Measurements from ENCODE around the gene OGT.
"Not testable (repeated sequence)": the region's sequence is repeated elsewhere in the genome, so short reads cannot be mapped to it uniquely, and the experiment has no call there.

Gene OGT

DNA sequence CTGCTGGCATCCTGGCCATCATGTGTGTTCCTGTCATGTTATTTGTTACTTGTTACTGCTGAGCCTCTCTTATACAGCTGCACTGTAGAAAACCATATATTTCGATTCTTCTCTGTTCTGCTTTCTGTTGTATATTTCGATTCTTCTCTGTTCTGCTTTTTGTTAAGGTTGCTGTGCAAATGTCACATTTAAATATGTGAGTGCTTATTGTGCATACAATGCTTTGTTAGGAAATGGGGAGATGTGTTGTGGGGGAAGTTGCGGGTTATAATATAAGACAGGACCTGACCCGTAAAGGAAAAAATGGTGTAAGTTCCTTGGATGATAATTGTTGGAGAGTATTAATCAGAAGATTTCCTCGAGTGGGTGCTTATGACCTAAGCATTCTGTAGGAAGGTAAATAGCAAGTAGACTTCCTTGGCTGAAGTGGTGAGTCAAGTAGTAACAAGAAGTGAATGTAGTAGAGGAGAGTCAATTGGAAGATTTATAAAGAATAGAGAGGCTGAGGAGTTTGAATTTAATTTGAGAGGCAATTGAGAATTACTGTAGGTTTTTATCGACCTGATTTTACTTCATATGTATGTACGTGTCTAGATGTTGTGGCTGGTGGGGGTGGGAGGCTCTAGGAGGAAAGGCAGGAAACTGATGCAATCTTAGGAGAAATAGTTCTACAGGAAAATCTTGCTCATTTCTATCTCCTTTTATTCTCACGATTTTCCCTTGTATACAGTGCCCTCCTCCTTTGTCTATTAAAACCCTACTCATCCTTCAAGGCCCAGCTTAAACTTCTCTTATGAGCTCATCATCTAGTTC lies 8.5 kb downstream of the OGT start:
- DNase-seq, result no peak

DNA sequence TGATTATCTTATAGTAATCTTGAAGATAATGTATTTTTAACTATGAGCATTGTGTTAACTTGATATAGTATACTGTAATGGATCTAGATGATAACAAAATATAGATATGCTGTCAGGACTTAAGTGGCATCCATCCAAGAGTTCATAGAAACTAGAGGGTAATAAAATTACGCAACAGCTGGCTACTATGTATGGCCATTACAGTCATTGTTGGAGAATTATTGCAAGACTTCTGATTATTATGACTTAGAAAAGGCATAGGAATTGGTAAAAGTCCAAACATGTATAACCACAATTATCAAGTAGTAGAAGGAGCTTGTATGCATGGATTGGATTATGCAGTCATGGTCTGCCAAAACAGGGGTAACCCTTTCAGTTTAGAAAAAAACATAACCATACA lies 9.5 kb downstream of the OGT start:
- no peak for DNase-seq

DNA sequence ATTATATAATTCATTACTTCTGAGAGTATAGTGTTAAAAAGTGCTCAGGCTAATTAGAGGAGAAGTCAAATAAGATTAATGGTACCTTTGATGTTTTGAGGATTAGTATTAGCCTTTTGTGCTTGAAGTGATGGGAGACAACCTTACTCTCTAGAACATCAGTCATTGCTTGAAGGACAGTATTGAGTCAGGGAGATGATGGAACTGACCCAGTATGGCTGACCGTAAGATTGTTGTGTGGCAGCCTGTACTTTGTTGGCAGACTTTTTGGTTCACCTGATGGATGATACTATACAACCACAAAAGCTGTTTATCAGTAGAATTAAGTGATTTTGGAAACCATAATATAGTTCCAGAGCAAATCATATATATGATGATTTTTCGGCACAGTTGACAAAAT lies 9.9 kb downstream of the OGT start:
- DNase-seq, result no peak

DNA sequence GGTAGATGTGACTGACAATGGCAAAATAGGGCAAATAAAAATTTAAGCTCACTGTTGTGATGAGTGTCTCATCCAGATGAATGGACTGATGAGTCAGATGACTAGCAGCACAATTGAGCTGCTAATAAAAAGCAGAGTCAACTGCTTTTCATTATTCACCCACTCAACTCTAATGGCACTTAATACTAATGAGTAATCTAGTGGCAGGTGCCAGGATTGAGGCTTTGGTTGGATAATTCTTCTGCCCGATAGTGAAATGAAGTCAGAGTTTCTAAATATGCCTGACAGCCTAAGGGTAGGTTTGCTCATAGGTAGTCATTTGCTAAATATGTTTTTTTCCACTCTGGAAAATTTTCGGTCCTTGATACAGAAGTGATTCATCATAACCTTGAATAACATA lies 10.4 kb downstream of the OGT start:
- no peak for DNase-seq

DNA sequence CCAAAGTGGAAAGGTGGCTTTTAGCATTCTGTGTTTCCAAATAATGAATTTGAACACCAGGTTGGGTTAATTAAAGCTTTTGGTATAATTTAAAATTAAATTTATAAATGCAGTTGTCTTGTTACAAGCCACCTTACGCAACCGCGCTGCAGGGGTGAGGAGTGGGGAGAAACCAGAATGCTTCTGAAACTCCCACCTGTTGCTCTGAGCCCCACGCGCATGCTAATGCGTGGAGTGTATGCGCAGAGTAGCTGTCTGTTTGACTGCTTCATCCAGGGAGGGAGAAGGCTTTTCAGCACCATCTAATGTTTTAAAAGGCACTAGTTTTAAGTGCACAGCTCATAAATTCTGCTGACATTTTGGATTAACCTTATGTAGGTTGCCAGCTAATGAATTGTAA lies 12.5 kb downstream of the OGT start:
- no peak for DNase-seq

DNA sequence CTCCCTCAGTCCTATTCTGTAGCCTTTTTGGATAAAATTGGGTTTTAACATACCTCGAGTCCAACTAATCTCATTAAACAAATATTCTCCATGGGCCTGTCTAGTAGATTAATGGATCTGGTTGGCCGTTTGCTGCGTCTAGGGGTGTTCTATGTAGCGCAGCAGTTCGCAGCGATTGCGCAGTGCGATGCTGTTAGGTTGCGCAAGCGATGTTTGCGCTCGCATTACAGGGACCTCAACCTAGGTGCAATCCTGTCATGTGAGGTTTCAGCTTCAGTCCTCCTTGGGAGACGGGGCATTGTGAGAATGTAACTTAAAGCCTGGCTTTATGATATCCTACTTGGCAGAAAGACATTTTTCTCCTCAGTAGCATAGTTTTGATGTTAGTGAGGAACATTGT lies 14.0 kb downstream of the OGT start:
- no peak for DNase-seq

DNA sequence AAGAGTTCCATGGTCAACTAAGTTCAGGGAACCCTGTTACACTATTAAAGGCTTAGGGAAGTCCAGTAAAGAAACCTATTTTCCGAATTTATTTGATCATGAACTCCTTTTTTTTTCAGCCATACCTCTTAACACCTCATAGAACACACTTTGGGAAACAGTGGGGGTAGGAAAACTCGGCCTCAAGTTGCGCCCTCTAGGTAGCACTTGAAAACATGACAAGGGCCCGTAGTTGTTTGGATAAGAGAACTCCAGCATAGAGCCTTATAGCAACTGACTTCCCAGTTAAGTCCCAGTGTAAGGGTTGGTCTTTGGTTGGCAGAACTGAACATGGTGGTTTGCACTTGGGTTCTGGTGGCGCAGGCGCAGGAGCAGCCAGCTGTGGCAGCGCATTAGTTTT lies 14.4 kb downstream of the OGT start:
- DNase-seq, result no peak

DNA sequence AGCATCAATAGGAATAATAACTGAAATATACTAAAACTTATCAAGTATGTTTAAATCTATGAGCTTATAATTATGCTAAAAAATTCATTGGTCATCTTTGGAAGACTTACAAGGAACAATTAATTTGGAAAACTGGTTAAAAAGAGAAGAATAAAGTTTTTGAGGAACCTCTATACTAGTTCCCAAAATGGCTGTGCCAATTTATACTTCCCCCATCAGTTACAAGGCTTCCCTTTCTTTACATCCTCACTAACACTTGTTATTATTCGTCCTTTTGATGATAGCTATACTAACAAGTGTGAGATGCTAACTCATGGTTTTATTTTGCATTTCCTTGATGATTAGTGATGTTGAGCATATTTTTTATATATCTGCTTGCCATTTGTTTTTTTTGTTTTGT lies 17.1 kb downstream of the OGT start:
- no peak for DNase-seq

DNA sequence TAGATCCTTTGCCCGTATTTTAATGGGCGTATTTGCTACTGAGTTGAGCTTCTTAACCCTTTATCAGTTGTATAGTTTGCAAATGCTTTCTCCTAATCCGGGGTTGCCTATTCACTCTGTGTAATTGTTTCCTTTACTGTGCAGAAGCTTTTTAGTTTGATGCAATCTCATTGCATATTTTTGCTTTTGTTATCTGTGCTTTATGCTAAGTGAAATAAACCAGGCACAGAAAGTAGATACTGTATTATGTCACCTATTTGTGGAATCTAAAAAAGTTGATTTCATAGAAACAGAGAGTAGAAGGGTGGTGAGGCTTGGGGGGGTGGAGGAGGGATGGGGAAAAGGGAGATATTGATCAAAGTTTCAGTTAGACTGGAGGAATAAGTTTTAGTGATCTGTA lies 17.7 kb downstream of the OGT start:
- DNase-seq, result no peak

DNA sequence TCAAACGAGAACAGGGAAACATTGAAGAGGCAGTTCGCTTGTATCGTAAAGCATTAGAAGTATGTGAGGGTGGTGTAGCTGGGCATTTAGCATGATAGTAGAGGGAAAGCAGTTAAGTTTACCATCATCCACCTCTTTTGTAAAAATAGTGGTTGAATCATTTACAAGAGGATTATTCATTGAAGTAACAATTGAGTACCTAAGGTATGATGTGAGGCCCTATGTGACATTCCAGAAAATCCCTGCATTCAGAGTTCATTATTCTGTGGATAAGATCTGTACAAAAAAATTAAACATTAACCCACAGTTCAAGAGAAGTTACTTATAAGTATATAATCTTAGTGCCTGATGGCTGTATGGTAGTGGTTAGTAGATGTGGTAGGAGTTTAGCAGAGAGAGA lies 23.1 kb downstream of the OGT start:
- DNase-seq, result no peak

DNA sequence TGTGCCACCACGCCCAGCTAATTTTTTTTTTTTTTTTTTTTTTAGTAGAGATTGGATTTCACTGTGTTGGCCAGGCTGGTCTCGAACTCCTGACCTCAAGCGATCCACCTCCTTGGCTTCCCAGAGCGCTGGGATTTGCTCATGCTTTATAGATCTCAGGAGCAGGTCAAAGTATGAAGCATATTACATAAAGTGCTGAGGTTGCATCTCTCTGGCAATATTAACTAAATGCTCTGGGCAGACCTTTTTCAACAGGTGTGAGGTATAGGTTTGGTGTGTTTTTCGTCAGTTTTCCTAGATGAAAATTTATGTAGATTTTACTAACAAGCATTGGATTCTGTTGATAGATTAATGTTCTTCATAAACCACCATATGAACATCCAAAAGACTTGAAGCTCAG lies 26.0 kb downstream of the OGT start:
- no peak for DNase-seq

DNA sequence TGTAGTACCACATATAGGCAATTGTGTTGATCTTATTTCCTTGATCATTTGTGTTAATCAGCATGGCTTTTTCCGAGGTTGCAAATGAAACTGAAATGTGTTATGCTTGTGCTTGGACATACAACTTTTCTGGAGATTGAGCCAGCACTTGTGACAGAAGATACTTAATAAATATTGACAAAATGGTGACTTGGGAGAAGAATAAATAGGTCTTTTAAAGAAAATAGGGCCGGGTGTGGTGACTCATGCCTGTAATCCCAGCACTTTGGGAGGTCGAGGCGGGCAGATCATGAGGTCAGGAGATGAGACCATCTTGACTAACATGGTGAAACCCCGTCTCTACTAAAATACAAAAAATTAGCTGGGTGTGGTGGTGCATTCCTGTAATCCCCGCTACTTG lies 26.9 kb downstream of the OGT start:
- not testable (repeated sequence) for DNase-seq

DNA sequence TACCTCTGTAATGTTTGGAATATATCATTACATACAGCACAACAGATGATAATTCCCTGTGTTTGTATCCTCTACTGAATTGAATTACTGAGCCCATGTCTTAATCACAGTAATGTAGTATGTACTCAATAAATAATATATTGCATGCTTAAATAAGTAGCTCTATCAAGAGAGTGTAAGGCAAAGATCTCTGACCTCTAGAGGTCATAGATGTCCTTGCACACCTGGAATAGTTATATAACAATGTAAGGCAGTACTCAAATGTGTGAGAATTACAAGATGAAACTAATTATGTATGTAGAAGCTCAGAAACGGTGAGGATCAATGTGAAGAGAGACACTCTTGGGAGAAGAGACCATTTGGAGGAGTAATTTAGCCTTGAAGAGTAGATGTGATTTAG lies 31.0 kb downstream of the OGT start:
- DNase-seq, result no peak

DNA sequence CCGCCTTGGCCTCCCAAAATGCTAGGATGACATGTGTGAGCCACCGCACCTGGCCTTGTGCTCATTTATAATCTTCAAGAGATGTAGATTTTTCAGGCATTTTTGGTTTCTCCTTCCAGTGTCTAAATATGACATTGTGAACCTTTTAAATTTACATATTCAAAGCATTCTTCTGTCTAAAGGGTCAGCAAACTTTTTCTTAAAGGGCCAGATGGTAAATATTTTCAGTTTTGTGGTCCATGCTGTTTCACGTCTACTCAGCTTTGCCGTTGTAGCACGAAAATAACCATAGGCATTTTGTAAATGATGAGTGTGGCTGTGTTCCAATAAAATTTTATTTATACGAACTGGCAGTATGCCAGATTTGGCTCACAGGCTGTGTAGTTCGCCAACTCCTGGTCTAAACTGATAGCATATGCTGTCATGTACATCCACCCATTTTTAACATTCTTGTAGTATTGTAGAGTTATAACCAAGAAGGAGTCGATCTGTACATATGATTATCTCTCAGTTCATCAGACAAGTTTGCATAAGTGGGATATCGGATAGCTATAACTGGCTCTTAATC lies 32.7 kb downstream of the OGT start:
- DNase-seq, result no peak

DNA sequence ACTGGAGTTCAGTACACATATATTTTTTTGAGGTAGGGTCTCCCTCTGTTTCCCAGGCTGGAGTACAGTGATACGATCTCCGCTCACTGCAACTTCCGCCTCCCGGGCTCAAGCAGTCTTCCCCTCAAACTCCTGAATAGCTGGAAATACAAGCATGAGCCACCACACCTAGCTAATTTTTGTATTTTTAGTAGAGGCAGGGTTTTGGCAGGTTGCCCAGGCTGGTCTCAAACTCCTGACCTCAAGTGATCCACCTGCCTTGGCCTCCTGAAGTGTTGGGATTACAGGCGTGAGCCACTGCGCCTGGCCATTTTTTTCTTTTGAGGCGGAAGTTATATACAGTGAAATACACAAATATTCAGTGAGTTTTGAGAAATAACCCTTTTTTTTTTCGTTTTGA lies 38.5 kb downstream of the OGT start:
- not testable (repeated sequence) for DNase-seq

DNA sequence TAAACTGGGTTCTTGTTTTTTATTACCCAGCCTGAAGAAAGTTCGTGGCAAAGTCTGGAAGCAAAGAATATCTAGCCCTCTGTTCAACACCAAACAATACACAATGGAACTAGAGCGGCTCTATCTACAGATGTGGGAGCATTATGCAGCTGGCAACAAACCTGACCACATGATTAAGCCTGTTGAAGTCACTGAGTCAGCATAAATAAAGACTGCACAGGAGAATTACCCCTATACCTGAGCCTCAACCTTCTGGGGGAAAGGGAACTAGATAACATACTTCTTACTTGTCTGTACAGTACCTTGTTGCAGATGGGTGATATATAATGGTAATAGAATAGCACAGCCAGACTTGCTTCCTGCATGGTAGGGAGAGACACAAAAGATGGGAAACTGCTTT lies 40.7 kb downstream of the OGT start:
- no peak for DNase-seq

DNA sequence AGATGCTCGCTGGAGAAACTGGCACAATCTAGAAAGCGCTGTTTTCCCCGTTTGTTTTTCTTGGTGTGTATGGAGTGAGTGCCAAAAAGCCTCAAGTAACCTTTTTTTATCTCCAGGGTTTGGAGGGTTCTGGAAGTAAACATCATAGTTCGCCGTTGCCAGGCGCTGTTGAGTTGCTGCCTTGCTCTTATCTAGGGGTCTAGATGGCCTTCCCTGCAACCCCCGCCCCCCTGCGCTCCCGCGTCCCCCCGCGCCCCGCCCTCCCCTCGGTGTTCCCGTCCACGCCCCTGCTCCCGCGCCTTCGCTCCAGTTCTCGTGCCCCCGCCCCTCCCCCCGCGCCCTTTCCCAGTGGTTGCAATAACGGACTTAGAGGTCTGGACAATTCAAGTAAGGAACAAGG lies 44.8 kb downstream of the OGT start:
- DNase-seq, result no peak

DNA sequence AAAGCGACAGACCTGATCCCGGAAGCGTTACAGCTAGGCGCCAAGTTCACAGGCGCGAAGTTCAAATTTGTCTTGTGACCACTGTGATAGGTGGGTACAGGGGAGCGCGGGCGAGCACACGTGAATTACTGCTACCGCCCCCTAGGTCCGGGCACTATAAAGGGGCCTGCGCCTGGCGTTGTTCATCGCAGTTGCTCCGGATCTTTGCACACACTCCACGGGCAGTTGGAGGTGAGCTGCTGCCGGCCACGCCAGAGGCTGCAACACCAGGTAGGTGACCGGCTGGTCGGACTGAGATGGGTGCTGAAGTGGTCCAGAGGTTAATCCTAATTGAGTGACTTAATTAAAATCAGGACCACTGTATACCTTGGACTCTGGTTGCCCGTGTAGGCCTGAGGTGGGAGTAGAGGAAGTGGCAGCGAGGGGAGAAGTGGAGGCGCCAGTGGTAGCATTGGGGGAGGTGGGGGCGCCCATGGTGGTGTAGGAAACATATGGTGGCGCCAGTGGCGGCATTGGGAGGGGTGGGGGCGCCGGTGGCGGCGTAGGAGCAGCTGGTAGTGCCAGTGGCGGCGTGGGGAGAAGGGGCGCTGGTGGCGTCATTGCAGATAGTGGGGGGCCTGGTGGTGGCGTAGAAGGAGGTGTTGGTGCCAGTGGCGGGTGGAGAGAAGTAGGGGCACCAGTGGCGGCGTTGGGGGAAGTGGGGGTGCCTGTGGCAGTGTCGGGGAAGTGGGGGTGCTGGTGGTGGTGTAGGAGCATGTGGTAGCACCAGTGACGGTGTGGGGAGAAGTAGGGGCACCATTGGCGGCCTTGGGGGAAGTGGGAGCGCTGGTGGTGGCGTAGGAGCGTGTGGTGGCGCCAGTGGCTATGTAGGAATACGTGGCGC lies 45.6 kb downstream of the OGT start, which contains the start of gene GCNA:
Gene GCNA (plus strand): TSS at position 185 of the 883 bp plus-strand sequence. CDS start 2,385 bp downstream, outside the sequence.
- no peak for DNase-seq

DNA sequence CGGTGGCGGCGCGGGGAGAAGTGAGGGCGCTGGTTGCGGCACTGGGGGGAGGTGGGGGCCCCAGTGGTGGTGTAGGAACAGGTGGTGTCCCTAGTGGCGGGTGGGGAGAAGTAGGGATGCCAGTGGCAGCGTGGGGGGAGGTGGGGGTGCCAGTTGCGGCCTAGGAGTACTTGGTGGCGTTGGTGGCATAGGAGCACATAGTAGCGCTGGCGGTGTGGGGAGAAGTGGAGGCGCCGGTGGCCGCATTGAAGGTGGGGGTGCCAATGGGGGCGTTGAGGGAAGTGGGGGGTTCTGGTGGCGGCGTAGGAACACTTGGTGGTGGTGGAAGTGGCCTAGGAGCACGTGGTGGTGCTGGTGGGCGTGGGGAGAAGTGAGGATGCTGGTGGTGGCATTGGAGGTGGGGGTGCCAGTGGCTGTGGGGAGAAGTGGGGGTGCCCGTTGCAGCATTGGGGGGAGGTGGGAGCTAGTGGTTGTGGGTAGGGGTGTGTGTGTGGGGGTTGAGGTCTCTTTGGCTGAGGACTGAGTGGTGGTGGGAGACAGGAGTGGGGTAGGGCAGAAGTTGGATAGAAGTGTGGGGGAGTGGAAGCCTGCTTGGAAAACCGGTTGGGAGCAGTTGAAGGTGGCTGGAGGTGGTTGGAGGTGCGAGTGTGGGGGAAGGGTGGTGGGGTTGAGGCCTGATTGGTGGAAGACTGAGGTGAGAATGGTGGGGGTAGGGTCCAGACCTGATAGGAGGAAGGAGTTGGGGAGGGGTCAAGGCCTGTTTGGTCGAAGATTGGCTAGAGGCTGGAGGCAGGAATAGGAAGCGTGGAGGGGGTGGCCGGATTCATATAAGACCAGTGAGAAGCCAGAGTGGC lies 46.5 kb downstream of the OGT start:
- DNase-seq, result no peak

DNA sequence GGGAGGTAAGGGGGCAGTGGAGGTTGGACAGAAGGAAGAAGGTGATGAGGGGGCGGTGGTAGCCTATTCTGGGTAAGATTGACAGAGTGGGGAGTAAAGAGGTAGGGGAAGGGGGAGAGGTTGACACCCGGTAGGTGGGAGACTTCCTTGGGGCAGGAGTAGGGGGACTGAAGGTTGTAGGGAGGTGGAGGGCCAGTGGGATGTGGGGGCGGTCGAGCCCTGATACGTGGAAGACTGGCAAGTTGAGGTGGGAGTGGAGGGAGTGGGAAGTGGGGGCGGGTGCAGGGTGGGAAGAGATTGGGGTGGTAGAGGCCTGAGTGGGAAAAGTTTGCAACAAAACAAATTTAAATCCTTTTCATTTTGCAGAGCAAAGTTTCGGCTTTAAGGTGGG lies 47.1 kb downstream of the OGT start:
- DNase-seq, result no peak

DNA sequence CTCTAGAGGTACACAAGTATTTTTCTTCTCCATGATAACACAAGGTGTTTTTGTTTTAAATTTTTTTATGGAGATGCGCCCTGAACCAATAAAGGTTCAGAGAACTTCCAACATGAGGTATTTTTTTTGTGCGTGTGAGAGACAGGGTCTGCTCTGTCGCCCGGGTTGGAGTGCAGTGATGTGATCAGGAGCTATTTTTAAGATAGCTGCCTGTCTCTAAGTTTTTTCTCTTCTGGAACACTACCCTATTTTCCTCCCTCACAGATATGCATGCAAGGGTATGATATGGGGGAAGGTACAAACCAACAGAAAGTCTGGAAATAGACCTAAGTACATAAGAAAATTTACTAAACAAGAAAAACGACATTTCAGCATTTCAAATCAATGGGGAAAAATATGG lies 48.3 kb downstream of the OGT start:
- DNase-seq, result no peak

DNA sequence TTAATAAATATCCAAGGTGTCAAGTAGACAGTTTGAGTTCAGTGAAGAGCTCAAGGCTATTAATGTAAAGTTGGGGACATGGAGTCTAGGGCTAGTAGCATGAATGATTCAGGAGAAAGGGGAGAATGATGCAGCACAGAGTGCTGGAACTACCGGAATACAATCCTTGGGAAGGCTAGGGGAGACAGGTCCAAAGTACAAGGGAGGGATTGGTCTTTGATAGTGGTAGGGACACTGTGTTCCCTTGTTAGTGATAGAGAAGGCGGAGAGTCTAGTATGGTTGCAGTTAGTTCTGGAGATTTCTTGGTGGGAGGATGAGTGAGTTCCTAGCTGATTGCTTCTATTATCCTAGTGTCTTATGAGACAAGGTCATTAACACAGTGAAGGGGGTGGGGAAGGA lies 54.0 kb downstream of the OGT start:
- no peak for DNase-seq

DNA sequence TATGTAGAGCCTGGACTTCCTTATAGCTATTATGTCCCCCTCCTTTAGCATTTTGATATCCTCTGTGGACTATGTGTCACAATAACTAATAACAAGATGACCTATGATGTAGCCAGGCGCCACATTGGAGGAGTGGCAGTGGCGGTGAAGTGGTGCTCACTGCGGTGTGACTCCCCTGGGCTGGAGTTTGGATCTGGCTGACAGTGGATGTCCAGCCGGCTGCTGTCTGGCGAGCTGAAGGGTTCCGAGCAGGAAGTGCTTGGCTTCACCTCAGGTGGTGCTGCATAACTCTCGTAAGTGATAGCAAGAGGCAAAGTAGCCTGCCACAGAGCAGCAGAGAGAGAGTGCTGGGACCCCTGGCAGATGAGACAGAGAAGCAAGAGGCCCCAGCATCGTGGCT lies 60.3 kb downstream of the OGT start:
- not testable (repeated sequence) for DNase-seq

Measured in GOT3 (cell line).